Measurements from ENCODE around the gene TMEM238. TPM values are rescaled to one million over a fixed set of nuclear protein-coding genes. Genes with fewer than 3 reads are reported as not detected.
A peak's percentile ranks its signal among the peaks of the same experiment; 100 is the strongest.

Gene TMEM238
- total and polyA plus RNA-seq, 9 of the 15 experiments (the other 6 are each of a cell fraction or from before 2014, with no cell fraction given): 0.18 to 5.1 (median 1.3) TPM; not detected in 4

GRCh38 chr19:55373993-55374757 is 9.9 kb downstream of the TMEM238 start:
- POLR2A ChIA-PET: interaction anchor here (0.7 to 1.0 kb wide), 2 partner anchors 9 to 20 kb away, joined by 3 to 5 read pairs; partner anchors contain the start of gene TMEM238
- no peaks in the 10 kb centered on the region for H3K9me3 ChIP-seq (replicated peaks; ENCODE audit: control insufficient read depth, insufficient read depth, low read depth, low read length)
- H3K36me3 ChIP-seq (ENCODE audit: control insufficient read depth, insufficient read depth, low read length): no peaks in the 10 kb centered on the region
- no peak overlapping the region for H3K4me3 ChIP-seq
- 33% methylated on average over 12 of the region's 31 CpGs for WGBS (ENCODE audit: insufficient coverage, low coverage, missing lambda C conversion rate)
- DNase-seq (ENCODE audit: extremely low read depth in 1 of 4, low spot score in 3 of 4) (no peak), FAIRE-seq (no peak), ATAC-seq (peak; percentile 4; the same call in 1 of the 3 replicates)
- no peak overlapping the region for H3K4me2 ChIP-seq (ENCODE audit: insufficient read depth, low read length)
- 0 out of 3 replicates have a peak overlapping the region, but pooled peaks have one; percentile 28 for H3K27ac ChIP-seq (ENCODE audit: extremely low read depth, low read depth, low read length)
- peaks cover 11% of the 10 kb centered on the region in 2 experiments; a peak in 4 of 5 replicates for H3K27me3 ChIP-seq (ENCODE audit: control insufficient read depth in 2 of 2, insufficient read depth in 2 of 2, low read length in 2 of 2)
- H3K79me2 ChIP-seq (ENCODE audit: control insufficient read depth, insufficient read depth, low read length): no peaks in the 10 kb centered on the region
- no TSS peak for BruUV-seq (replicated peaks)
- intact Hi-C loops (cut with micrococcal nuclease) (no loop called here), in situ Hi-C loops (cut with MboI) (no loop called here)
- H3K9me1 ChIP-seq (ENCODE audit: control insufficient read depth, insufficient read depth, low read length): no peaks in the 10 kb centered on the region
- CTCF ChIA-PET (ENCODE audit: low intra/inter-chr PET ratio): no interaction called here
- peaks cover 10 to 73% of the 10 kb centered on the region in 2 experiments; a peak in 4 of 5 replicates for H3K4me1 ChIP-seq (replicated peaks in 1 of 2; ENCODE audit: control insufficient read depth in 2 of 2, insufficient read depth in 2 of 2, low read length in 2 of 2)
- H4K20me1 ChIP-seq (replicated peaks; ENCODE audit: control insufficient read depth, insufficient read depth, low read length): no peaks in the 10 kb centered on the region
- peak; percentile 49 for TF ChIP-seq PCBP1 (IDR thresholded peaks at IDR 0.05; ENCODE audit: low read depth, low read length, poor library complexity, severe bottlenecking)
- TF ChIP-seq ZNF740 (CRISPR knock-in tag; IDR thresholded peaks at IDR 0.05): 0 out of 2 replicates have a peak, but pooled peaks have one; percentile 50
- no peak for TF ChIP-seq ZNF740 (tag; IDR thresholded peaks at IDR 0.05)
- TF ChIP-seq E2F4 (CRISPR knock-in tag; IDR thresholded peaks at IDR 0.05; ENCODE audit: low read depth): no peak
- TF ChIP-seq ZBTB7A (IDR thresholded peaks at IDR 0.05; ENCODE audit: borderline replicate concordance, control insufficient read depth, low read depth, low read length): 0 out of 2 replicates have a peak, but pooled peaks have one; percentile 16
- peak overlapping the region in 1 of 2 experiments; percentile 83; a peak in 2 of 4 replicates for H3K9ac ChIP-seq (ENCODE audit: insufficient read depth in 1 of 2, low read depth in 2 of 2, low read length in 2 of 2)
- H2AFZ ChIP-seq (ENCODE audit: low read depth, low read length): no peak overlapping the region

All from K562 (cell line).